Osteoblast (primary cell): Measurements from ENCODE around the gene CDKN2B-AS1. TPM values are rescaled to one million over a fixed set of nuclear protein-coding genes. Genes with fewer than 3 reads are reported as not detected.

Experiments
- DNase-seq: peaks from one replicate; pipeline ENCODE4 v3.0.0; 2011; ENCODE audit warnings: low spot score, mixed read lengths; ENCODE audit not compliant: insufficient read length; ENCODE audit errors: missing footprints
- H2AFZ ChIP-seq: 2 replicates; pipeline ENCODE4 v1.6.0; 2011; ENCODE audit warnings: mild to moderate bottlenecking, low read length
- H3K27ac ChIP-seq: 2 replicates; pipeline ENCODE4 v1.5.1; 2011; ENCODE audit warnings: mild to moderate bottlenecking, low read depth, low read length, moderate library complexity
- H3K27me3 ChIP-seq: 2 replicates; pipeline ENCODE4 v1.6.0; 2012; ENCODE audit warnings: mild to moderate bottlenecking, control low read depth, inconsistent platforms, low read length, moderate library complexity; ENCODE audit not compliant: insufficient read depth
- H3K36me3 ChIP-seq: 2 replicates; pipeline ENCODE4 v1.5.1; 2011; ENCODE audit warnings: mild to moderate bottlenecking, low read length, control low read depth, moderate library complexity; ENCODE audit not compliant: insufficient read depth
- H3K4me1 ChIP-seq: 2 replicates; pipeline ENCODE4 v1.5.1; 2011; ENCODE audit warnings: mild to moderate bottlenecking, low read length, control low read depth, moderate library complexity; ENCODE audit not compliant: insufficient read depth
- H3K4me2 ChIP-seq: 2 replicates; pipeline ENCODE4 v1.6.0; 2011; ENCODE audit warnings: mild to moderate bottlenecking, low read length; ENCODE audit not compliant: insufficient read depth
- H3K4me3 ChIP-seq: fragments of 200-600 bp; sonication (generic); 3 replicates; pipeline ENCODE4 v1.5.1; 2012; ENCODE audit warnings: mild to moderate bottlenecking, low read length, inconsistent platforms; ENCODE audit not compliant: insufficient read depth
- H3K79me2 ChIP-seq: 2 replicates; pipeline ENCODE4 v1.6.0; 2012; ENCODE audit warnings: mild to moderate bottlenecking, low read length, control low read depth, inconsistent platforms; ENCODE audit not compliant: insufficient read depth
- H3K9me3 ChIP-seq: 2 replicates; pipeline ENCODE4 v1.5.1; 2011; ENCODE audit warnings: low read depth, low read length, control low read depth
- H4K20me1 ChIP-seq: 2 replicates; pipeline ENCODE4 v1.6.0; 2012; ENCODE audit warnings: mild to moderate bottlenecking, low read length, control low read depth; ENCODE audit not compliant: insufficient read depth
- total RNA-seq: library from RNA; depleted of rRNA; stranded (reverse); fragments of >200 nt; gene quantifications from 2 replicates; pipeline ENCODE4 v1.2.3, GENCODE V29; 2012
- TF ChIP-seq, protein P1 (sequence below): IDR thresholded peaks from 2 replicates; pipeline ENCODE4 v1.5.1; 2011; ENCODE audit warnings: mild to moderate bottlenecking, low read depth, low read length, moderate library complexity; ENCODE audit errors: extremely low read depth

Gene CDKN2B-AS1
- total RNA-seq, 1 donor: 15.2 TPM

GRCh38 chr9:22105005-22105722 lies 110.6 kb downstream of the CDKN2B-AS1 start:
- Histone ChIP-seq H3K36me3 (no peaks in the 10 kb centered on the region), H3K79me2 (no peaks in the 10 kb centered on the region), H3K27ac (peak overlapping the region; percentile 94), H3K4me1 (peaks cover 24% of the 10 kb centered on the region), H3K4me3 (no peak overlapping the region), H4K20me1 (no peaks in the 10 kb centered on the region), H3K9me3 (no peaks in the 10 kb centered on the region), H3K4me2 (no peak overlapping the region), H2AFZ (no peak overlapping the region), H3K27me3 (no peaks in the 10 kb centered on the region)
- no peak for DNase-seq
- TF ChIP-seq, protein P1, sequence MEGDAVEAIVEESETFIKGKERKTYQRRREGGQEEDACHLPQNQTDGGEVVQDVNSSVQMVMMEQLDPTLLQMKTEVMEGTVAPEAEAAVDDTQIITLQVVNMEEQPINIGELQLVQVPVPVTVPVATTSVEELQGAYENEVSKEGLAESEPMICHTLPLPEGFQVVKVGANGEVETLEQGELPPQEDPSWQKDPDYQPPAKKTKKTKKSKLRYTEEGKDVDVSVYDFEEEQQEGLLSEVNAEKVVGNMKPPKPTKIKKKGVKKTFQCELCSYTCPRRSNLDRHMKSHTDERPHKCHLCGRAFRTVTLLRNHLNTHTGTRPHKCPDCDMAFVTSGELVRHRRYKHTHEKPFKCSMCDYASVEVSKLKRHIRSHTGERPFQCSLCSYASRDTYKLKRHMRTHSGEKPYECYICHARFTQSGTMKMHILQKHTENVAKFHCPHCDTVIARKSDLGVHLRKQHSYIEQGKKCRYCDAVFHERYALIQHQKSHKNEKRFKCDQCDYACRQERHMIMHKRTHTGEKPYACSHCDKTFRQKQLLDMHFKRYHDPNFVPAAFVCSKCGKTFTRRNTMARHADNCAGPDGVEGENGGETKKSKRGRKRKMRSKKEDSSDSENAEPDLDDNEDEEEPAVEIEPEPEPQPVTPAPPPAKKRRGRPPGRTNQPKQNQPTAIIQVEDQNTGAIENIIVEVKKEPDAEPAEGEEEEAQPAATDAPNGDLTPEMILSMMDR: no peak

DNA sequence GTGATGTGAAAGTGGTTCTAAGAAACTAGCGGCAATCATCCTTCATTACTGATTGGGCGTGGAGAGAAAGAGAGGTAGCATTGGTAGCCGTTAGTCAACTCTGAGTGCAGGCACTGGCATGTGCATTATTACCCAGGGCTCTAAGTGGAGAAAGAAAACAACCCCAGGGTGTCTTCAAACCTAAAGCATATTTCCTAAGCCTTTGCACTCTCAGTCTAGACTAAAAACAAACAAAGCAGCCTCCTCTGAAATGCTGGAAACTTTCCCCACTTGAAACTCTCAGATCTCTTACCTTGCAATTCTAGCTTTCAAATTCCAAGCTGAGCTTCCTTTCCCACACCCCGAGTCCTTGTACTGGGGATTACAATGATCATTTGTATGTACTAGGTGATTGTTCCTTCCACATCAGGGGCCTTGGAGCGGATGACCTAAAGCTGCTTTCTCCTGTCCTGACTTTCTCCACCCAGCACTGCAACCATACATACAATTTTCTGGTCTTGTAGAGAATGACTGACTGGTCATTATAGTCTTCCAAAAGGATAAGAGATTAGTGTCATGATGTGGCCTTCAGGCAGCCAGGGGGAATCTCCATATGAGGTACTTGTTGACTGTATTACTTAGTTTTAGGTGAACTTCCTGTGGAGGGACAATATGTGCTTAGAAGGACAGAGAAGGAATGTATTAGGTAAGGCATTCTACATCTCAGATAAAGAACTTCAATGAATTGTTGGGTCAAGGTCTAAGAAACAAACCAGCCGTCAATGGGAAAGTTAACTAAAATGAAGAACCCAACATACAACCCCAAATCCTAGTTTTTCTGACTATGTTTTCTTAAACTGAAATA lies 112.8 kb downstream of the CDKN2B-AS1 start:
- Histone ChIP-seq H2AFZ (no peak overlapping the region), H3K27ac (no peak overlapping the region), H3K4me3 (no peak overlapping the region), H3K36me3 (no peaks in the 10 kb centered on the region), H3K4me2 (no peak overlapping the region), H4K20me1 (no peaks in the 10 kb centered on the region), H3K79me2 (no peaks in the 10 kb centered on the region), H3K4me1 (peaks cover 37% of the 10 kb centered on the region), H3K9me3 (no peaks in the 10 kb centered on the region), H3K27me3 (no peaks in the 10 kb centered on the region)
- TF ChIP-seq, protein P1: no peak
- no peak for DNase-seq

- no peaks in the 10 kb centered on the region for H4K20me1 ChIP-seq
- H3K9me3 ChIP-seq: no peaks in the 10 kb centered on the region
- H3K27me3 ChIP-seq: no peaks in the 10 kb centered on the region
- no peak overlapping the region for H3K4me2 ChIP-seq
- H3K4me3 ChIP-seq: no peak overlapping the region
- H3K27ac ChIP-seq: no peak overlapping the region
- H2AFZ ChIP-seq: no peak overlapping the region
- DNase-seq: no peak
- H3K36me3 ChIP-seq: no peaks in the 10 kb centered on the region
- no peaks in the 10 kb centered on the region for H3K79me2 ChIP-seq
- TF ChIP-seq, protein P1: no peak
- peaks cover 25% of the 10 kb centered on the region for H3K4me1 ChIP-seq
Measured at GRCh38 chr9:22108581-22109370, 114.2 kb downstream of the CDKN2B-AS1 start.
